COR-L47 (cell line): ENCODE results near the gene CD55.
"Not testable (repeated sequence)": the region's sequence is repeated elsewhere in the genome, so short reads cannot be mapped to it uniquely, and the experiment has no call there.

Experiments used
- DNase-seq: peaks from one replicate; lab custom pipeline; 2025; lab: John Stamatoyannopoulos, UW

Gene CD55

GRCh38 chr1:207306023-207306422 is 15.5 kb upstream of the CD55 start:
- no peak for DNase-seq

- DNase-seq = no peak
Observed at GRCh38 chr1:207306603-207307002, 14.9 kb upstream of the CD55 start.

GRCh38 chr1:207308451-207309190 is 12.9 kb upstream of the CD55 start:
- no peak for DNase-seq

GRCh38 chr1:207309745-207310273 is 11.7 kb upstream of the CD55 start:
- DNase-seq = no peak

- no peak for DNase-seq
Observed at GRCh38 chr1:207311888-207312603, 9.4 kb upstream of the CD55 start.

DNA sequence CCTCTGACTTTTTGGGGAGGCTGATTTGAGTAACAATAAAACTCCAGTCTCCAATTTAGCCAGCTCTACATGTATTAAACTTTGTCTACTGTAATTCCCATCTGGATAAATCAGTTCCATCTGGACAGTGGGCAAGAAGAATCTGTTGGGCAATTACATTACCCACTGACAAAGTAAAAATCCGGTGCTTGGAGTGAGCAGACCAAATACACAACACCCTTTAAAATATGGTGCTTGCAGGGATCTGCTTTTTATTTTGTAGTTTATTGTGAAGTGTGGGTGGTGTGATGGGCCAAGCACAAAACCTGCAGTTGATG is 8.9 kb upstream of the CD55 start:
- no peak for DNase-seq

DNA sequence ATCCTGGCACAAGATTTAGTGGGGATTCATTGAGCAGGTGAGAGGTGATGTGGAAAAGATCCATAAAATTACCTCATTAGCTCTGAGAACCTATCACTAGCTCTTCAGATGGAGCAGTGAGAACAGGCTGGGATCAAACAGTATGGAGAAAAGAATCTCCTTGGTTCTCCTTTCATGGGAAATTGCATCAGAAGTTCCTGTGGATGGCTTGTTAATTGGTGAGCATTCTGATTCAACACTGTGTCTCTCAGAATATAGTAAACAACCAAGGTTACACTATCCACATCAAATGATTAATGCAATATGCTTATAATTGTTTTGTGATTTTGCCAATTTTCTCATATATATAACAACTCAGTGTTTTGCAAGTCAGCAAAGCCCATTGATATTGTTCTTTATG is 8.3 kb upstream of the CD55 start:
- DNase-seq = no peak

DNA sequence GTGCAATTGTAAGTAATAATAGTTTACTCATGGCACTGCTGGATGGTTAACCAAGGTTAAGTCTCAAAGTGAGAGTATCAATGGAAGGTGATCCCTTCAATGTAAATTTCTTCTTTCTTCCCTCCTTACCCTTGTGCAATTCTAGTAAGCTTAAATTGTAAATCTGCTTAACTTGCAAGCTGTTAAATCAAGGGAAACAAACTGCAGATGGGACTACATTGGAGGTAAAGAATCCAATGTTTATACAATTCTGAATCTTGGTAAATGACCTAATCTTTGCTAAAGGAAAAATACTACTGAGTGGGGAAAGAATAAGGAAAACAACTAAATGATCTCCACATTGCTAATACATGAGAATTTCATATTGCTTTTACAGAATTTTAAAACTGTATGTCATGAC is 6.7 kb upstream of the CD55 start:
- DNase-seq = no peak

GRCh38 chr1:207315435-207315834 is 6.0 kb upstream of the CD55 start:
- no peak for DNase-seq

DNA sequence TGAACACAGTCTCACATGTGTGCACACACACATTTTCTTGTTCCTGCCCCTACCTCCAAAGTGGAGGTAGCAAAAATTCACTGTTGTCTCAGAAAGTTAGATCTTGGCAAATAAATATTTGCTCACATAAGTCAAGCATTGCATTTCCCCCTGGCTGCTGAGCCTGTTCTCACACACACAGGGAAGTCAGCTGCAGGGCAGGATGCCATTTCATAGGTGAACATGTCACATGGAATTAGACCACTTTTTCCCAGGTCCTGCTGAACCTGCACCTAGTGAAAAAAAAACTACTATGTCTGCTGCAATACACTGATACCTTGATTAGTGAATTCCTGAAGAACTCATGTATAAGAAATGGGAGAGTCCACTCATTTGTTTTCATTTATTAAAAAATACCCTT is 5.3 kb upstream of the CD55 start:
- DNase-seq = no peak

DNA sequence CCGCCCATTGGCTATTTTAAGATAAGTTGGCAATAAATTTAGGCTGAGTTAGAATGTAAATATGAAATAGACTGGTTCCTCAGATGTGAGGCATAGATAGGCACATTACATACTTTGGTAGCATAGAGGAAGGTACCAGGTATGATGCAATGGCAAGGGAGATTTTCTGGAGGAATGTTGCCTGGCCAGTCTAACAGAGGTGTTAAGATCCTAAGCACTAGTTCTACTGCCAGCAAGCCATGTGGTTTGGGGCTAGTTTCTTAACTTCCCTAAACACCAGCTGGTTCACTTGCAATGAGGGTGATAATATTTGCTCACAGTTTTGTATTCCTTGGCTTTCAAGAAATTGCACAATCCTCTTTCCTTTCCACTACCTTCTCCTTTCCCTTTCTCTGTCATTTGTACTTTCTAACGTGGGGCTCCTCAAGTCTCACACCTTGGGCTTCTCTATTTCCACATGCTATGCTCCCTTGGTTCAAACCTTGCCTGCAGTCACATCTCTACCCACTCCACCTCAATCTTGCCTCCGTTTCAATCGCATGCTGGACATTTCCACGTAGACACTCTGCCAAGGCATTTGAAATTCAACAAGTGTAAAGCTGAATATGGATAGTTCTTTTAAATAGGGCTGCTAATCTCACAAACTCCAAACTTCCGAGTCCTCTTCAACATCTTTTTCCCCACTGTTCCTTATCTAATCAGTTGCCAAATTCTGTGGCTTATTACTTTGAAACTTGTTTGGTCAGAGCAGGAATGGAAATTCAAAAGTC is 4.7 kb upstream of the CD55 start:
- no peak for DNase-seq

GRCh38 chr1:207317561-207317960 is 3.9 kb upstream of the CD55 start:
- DNase-seq = no peak

DNA sequence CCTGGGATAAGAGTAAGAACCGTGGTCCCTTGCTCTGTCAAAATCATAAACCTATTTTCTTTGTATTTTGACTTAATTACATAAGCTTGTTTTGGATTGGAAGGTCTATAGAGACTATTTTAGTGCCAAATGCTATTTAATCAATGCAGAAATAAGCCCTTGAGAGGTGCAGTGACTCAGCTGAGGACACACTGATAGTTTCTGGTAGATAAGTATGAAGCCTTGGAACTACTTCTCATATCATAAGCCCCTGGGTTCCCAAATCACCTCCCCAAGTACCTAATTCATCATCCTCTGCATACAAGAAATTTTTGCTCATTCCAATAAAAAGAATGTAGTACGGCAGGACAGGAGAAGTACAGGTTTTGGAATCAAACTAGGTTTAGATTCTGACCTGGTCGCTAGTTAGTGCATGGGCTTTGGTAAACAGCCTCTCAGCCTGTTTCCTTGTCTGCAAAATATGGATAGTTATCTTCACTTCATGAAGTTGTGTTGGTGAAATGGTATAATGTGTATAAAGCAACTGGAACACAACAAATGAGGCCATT is 3.3 kb upstream of the CD55 start:
- DNase-seq = no peak

DNA sequence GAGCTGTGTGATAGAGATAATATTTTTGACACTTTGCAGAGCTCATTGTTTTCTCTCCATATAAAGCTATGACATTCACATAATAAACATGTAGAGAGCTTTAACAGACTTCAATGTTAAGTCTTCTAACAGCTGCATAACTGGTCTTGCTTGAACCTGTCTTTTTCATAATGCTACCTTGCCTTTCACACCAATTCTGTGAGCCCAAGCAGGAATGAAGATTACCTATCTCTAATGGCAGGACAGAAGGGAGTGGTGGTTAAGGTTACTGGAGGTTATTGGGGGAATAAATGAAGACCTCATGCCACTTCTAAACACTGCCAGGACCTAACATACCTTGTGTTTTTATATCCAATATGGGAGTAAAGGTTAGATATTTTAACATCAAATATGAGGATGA is 2.3 kb upstream of the CD55 start:
- no peak for DNase-seq

GRCh38 chr1:207320105-207320504 is 1.4 kb upstream of the CD55 start:
- DNase-seq = not testable (repeated sequence)

GRCh38 chr1:207321790-207322645 is 540 bp downstream of the CD55 start:
- no peak for DNase-seq

GRCh38 chr1:207323425-207324225 is 2.1 kb downstream of the CD55 start:
- no peak for DNase-seq

DNA sequence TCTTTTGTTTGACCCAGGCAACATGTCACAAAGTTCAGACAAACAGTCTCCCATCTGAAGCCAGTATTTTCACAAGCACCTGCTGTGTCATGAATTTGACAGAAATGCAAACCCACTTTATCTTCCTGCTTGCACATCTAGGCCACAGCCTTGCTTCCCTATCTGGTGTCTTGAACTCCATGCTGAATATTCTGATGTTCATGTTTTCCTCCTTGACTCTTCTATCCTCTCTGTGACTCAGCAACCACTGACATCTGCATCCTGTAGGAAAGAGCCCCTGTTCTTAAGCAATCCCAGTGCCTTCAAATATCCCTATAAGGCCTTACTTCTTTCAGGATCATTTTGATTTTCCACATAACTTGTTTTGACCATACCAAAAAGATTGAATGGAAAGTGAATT is 6.5 kb downstream of the CD55 start:
- DNase-seq = no peak

DNA sequence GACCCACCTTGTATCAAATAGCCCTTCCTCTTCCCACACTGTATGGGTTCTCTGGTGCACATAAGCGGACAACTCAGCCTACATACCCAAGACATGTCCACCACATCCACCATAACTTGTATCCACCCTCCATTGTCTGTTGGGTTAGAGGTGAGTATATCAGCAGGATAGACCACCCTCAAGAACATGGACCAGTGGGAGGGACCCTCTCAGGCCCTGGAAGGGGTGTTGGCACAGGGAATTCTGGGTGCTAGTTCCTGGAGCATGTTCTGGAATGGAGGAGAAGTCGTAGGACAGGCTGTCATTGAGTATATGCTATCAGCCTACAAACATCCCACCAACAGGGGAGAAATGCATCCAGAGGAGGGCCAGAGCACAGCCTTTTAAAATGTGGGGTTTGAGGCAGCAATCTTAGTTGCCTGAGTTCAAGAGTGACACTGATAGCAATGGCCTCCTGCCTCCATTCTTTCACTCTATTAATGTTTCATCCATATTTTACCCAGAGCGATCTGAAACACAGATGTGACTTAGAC is 7.5 kb downstream of the CD55 start:
- DNase-seq = no peak

- no peak for DNase-seq
Observed at GRCh38 chr1:207329469-207329868, 8.0 kb downstream of the CD55 start.
